ENCODE results near the gene SLC8A1. TPM values are rescaled to one million over a fixed set of nuclear protein-coding genes. Genes with fewer than 3 reads are reported as not detected.

Gene SLC8A1
- total RNA-seq, 2 donors from 2014 or later = 105 to 121 TPM

DNA sequence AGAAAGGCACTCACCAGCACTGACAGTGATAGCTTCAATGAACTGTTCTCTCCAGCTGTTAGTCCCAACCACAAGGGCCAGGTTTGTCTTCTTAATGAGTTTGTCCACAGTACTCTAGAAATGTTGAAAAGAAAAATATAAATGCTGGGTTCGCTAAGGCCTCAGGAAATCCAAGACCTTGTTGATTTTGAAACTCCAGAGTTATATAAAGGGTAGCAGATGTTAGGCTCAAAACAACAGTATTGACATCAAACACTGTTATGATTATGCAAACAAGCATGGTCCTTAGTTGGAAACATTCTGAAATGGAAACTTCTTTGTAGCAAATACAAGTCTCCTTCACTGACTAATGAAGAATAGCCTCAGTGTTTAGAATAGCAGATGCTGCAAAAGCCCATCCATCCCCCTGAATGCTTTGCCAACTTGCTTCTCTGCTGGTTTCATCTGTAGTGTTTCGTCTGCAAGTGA, 291.1 kb downstream of the SLC8A1 start:
- DNase-seq (ENCODE audit: low spot score) = no peak
- intact Hi-C loops (cut with DNase I) = no loop called here

DNA sequence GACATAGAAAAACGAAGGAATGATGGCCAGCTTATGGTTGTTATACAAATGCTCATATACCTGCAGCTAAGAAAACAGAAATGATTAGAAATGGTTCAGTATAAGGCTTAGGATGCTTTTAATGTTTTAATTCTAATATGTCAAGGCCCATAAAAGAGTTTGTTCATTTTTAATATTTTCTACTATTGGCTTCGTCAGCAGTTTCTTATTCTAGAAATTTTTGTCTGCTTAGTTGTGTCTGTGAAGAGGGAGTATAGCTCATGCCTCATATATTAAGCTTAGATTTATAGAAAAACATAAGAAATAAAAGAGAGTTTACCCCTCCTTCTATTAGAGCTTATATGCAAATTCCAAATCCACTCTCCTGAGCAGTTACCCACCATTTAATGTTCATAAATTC, 292.6 kb downstream of the SLC8A1 start:
- intact Hi-C loops (cut with DNase I) = no loop called here
- DNase-seq (ENCODE audit: low spot score) = no peak

DNA sequence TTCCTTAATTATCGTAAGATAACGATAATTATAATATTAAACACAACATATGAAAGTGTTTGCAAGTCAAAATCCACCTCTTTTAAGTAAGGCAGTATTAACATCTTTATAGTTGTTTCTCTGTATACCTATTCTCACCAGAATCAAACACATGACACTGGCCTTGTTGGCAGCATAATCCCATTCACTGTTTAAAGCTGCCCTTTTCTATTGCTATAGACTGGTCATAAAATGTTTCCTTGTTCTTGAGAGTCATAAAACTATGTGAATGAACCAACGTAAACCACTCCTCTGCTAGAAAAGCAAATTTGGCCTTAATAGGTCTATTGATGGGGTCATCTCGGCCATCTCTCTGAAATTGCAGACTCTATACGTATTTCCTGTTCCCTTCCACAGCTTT, 293.1 kb downstream of the SLC8A1 start:
- no peak for DNase-seq (ENCODE audit: low spot score)

DNA sequence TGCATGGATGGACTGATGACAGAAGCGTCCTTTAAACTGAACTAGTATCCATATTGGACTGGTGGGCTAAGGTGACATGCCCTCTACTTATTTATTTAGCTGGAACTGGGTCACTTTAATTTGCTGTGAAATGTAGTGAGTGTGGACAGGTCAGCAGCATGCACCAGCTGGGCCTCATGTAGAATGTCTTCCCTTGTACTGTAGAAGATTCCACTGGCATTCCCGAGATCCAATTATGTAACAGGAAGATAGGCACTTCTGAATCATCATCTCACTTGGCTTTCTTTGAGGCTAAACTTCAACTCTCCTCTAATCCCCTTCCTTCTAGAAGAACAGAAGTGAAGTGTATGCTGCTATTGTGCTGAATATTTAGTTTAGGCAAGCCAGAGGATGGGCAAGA, 296.2 kb downstream of the SLC8A1 start:
- DNase-seq (ENCODE audit: low spot score) = no peak
- intact Hi-C loops (cut with DNase I) = no loop called here

More for the DNA sequence above, 293.1 kb downstream of the SLC8A1 start:
- intact Hi-C loops (cut with DNase I) = no loop called here

DNA sequence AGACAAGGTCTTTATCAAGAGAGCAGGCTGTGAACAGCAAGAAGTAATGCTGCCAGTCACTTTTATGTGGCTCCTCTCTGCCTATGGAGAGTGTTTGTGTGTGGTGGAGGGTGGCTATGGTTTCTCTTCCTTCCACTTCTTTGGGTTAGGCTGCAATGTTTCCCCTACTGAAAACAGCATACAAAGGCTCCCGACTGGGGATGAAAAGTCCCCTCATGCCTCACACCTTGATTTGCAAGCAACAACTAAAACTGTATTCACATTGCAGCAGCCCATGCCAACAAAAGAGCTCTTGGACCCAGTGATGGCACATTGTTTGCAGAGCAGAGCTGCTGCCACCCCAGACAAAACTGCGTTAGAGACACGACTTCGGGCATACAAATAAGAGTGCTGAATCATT, 301.6 kb downstream of the SLC8A1 start:
- intact Hi-C loops (cut with DNase I) = no loop called here
- DNase-seq (ENCODE audit: low spot score) = no peak

DNA sequence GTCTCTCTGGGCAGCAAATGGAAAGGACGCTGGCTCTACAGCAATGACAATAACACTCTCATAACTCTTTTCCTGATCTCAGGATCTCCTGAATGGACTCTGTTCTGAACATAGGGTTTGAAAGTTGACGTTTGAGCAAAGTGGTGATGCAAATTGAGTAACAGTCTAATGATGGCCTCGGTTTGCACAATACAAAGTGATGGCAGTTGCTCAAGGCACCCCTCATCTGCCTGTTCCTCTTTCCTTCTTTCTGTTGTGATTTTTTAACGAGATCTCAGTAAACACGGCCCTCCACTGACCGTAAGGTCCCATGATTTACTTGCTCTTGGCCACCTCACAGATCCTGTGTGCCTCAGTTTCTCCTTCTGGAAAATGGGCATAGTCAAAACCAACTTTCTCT, 303.6 kb downstream of the SLC8A1 start:
- no peak for DNase-seq (ENCODE audit: low spot score)
- intact Hi-C loops (cut with DNase I) = no loop called here

DNA sequence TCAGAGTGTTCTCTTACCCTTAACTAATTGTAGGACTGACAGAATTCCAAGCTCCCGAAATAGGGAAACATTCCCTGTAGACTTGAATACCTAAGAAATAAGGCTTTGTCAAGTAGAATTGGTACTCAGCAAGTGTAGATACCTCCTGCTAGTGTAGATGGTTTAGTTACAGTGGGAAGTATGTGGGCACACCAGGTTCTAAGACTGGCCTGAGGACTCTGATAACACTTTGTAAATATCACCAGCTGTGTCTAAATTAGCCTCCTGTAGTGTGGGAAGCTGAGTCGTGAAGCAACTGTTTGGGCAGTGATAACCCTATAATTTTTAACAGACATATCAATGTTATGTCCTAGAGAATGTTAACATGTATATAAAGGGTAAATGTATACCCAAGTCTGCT, 304.5 kb downstream of the SLC8A1 start:
- DNase-seq (ENCODE audit: low spot score) = no peak

DNA sequence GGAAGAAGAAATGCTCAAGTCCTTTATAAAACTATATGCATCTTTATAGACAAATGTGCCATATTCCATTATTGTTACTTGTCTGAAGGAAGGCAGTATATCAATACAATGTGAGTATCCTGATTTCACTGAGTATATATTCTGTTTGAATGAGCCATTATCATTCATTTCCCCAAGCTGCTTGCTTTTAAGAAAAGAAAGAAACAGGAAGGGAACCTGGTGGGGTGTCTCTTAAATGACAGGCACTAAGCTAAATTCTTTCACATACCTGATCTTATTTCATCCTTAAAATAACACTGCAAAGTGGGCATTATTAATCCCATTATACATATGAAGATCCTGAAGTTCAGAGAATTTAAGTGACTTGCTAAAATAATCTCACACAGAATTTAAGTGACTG, 307.9 kb downstream of the SLC8A1 start:
- DNase-seq (ENCODE audit: low spot score) = no peak
- intact Hi-C loops (cut with DNase I) = no loop called here

More for the DNA sequence above, 304.5 kb downstream of the SLC8A1 start:
- intact Hi-C loops (cut with DNase I) = no loop called here

DNA sequence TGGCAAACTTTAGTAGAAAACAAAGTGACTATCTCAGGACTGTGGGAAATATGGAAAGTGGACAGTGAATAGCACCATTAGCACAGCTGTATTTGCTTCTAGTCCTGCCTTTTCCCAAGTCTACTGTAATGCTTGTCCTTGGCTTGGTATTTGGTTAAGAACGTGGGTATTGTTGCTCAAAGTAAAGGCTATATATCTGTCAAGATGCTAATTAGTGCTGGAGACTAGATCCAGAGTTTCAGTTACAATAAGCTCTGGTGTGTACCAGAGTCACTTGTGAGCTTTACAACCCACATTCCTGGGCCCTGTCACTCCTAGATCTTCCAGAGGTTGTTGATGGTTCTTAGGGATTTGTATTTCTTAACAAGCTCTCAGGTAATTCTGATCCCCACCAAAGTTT, 313.6 kb downstream of the SLC8A1 start:
- intact Hi-C loops (cut with DNase I) = no loop called here
- DNase-seq (ENCODE audit: low spot score) = no peak

DNA sequence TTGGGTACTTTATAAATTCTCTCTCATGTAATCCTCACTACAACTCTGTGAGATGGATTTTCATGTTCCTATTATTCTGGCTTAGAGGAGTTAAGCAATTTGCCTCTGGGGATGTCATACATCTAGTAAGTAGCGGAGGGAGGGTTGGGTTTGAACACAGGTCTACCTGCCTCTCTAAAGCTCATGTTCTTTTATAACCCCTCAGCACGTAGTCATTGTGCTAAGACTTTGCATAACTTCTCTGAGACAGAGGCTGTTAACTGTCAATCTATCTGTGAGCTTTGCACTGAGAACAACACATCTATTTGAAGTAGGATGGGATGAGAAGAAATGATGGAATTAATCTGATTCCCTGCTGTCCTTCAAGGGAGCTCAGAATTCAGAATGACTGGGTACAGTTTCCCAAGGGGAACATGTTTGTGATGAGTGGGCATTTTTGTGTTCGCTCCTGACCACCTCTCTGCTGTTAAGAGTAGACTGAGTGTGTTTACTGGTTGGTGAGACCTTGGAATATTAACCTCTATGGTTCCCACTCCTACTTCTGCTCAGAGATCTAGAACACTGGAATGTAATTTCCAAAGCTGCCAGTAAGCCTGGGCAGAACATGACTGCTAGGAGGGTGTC, 320.7 kb downstream of the SLC8A1 start:
- intact Hi-C loops (cut with DNase I) = no loop called here
- no peak for DNase-seq (ENCODE audit: low spot score)

DNA sequence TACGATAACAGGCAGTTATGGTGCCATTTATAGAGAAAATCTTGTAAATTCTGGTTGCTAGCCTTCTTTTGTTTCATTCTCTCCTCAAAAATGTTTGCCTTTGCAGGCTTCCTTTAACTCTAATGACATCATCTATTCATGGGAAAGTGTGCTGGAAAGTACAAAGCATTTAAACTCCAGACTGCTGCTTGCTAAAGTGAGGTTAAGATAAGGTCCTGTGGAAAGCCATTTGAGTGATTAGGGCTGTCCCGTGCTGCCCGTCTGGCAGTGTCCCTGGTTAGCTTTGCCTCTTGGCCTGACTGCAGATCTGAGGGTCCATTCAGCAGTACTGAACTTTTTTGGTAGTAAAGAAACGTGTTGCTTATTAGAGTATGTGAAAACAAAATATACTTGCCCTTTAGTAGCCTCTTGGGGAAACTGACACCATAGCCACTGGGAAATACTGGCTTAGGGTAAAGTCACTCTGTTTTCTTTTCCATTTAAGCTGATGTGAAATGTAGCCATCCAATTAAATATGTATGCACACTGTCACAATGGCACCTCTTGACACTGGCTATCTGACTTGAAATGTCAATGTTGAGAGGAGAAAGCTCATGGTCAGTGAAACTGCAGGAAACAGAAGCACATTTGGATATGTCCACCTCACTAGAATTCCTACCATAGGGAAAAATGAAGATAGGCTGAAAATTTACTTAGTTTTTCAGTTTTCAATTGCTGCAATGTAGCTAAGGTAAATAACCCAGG, 321.5 kb downstream of the SLC8A1 start:
- DNase-seq (ENCODE audit: low spot score) = no peak
- intact Hi-C loops (cut with DNase I) = no loop called here

DNA sequence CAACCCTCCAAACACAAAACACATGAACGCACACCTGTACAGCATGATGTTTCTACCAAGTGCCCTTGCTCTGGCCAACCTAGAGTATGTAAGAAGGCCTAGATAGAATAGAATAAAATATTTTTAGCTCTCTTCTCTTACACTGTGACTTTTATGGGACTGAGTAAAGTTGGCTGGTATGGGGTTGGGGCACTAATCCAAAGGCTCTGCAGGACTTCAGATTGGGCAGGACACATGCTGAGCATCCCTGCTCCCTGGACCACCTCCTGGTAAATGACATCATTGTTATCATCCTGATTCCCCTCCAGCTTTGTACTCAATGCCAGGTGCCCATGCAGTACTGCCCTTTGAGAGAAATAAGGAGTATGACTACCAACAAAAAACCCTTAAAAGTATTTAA, 322.2 kb downstream of the SLC8A1 start:
- no peak for DNase-seq (ENCODE audit: low spot score)
- intact Hi-C loops (cut with DNase I) = no loop called here

DNA sequence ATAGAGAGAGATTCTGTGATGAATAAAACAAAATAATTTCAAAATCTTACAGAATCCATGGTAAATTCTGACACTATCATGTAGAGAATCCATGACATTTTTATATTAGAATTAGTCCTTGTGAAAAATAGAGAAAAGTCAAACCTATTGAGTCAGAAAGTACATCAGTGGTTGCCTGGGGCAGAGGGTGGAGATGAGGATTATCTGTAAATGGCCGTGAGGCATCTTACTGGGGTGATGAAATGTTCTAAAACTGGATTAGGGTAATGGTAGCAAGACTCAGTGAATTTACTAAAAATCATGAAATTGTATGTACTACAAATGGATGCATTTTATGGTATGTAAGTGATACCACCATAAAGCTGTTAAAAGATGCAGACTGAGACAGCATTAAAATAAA, 323.1 kb downstream of the SLC8A1 start:
- intact Hi-C loops (cut with DNase I) = no loop called here
- DNase-seq (ENCODE audit: low spot score) = no peak

DNA sequence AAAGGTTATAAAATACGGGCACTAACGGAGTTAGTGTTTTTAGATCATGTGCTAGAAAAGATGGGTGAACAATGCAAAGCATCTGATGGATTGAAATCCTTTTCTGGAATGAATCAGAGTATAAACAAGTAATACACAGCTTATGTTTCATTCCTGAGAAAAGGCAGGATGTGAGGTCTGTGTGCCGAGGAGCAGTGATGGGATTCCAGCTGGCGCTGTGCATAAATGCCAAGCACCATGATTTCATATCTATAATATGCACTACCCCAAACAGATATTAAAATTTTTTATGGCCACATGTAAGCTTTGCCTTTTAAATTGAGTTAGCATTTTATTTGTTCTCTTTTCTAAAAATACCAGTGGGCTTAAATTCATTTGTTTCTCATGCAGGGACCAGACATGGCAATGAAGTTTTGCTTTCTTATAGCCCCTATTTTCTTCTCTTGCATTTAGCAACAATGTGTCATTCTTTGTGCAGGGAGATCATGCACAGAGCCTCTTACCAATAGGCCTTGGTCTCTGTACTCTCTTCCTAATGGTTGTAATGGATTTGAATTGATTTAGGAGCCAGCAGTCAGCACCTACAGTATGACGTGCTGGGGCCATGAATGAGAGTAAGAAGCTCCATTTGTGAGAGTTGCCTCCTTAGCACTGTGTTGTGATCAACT, 323.9 kb downstream of the SLC8A1 start:
- intact Hi-C loops (cut with DNase I) = no loop called here
- DNase-seq (ENCODE audit: low spot score) = no peak

DNA sequence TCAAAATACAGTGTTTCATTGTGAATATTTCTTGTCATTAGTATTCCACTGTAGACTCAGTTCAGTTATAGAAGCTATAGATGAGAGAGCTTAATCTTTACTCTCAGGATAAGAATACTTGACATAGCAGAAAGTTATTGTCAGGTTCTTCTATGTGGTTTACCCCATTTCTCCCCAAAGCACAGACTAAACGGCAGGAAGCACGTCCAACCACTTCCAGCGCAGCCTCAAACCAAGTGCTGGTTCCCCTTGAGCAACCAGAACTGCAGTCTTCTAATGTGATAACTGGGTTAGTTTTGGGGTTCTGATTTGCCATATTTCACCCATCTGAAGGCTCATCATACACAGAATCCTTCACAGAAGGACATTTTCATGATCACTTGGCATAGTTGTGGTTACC, 324.7 kb downstream of the SLC8A1 start:
- DNase-seq (ENCODE audit: low spot score) = no peak
- intact Hi-C loops (cut with DNase I) = no loop called here

DNA sequence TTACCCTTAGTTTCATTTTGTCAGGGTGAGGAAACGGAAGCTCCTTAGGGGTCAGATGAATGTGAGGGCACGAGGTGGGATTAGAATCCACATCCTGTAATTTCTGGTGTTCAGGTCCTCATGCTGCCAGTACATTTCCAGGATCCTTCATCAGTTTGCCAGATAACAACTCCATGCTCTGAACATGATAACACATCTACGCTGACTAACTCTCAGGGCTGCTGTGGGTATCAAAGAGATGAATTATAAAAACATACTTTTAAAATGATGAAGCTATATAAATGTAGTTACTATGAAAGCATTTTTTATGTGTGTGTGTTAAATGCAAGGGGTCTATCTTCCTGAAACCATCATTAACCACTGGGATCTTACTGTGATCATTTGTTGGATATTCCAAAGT, 325.9 kb downstream of the SLC8A1 start:
- intact Hi-C loops (cut with DNase I) = no loop called here
- no peak for DNase-seq (ENCODE audit: low spot score)

DNA sequence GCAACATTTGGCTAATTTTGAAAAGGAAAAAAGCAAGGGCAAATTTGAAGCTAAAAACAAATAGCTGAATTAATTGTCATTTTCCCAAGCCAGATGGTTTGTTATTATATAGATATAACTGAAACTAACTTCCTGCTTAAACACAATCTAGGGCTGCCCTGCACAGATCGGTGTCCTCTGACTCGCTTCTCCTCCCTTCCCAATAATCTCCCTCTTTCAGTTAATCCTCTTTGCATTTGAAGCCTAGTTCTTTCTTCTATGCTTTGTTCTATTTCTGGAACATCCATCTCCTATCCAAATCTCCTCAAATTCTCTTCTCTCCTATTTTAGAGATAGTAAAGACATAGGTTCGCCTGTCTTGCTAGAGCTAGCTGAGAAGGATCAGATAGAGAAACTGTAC, 328.1 kb downstream of the SLC8A1 start:
- intact Hi-C loops (cut with DNase I) = no loop called here
- no peak for DNase-seq (ENCODE audit: low spot score)

DNA sequence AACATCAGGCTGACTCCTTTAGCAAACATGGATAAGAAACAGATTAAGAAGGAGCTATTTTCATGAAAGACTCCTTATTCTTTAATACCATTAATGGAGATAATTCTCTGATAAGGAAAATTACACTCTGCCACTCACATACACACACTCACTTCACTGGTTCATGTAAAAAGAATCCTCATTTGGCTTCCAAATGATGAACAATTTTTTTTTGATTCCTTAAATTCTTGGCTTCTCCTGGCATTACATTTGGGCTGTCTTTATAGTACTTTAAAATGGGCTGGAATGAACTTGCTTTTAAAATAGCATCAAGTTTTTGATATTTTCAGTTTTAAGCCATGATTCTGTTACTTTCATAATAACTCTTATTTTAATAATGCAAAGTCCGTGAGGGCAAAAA, 328.6 kb downstream of the SLC8A1 start:
- intact Hi-C loops (cut with DNase I) = no loop called here
- DNase-seq (ENCODE audit: low spot score) = no peak

DNA sequence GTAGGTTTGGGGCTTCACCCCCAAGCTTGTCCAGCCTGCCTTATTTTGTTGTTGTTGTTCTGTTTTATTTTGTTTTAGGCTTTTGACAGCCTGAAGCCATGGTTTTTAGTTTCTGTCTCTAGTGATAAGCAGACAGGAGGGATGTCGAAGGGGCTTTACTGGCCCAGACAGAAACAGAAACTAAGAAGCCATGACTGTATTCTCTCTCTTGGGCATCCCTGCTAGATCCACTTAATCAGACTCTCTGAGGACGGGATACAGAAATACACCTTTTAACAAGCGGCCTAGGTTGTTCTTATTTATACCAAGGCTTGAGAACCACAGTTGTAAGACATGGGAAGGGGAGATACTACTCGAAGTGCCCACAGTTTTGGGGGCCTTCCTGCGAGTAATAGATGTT, 330.9 kb downstream of the SLC8A1 start:
- DNase-seq (ENCODE audit: low spot score) = no peak
- intact Hi-C loops (cut with DNase I) = no loop called here

DNA sequence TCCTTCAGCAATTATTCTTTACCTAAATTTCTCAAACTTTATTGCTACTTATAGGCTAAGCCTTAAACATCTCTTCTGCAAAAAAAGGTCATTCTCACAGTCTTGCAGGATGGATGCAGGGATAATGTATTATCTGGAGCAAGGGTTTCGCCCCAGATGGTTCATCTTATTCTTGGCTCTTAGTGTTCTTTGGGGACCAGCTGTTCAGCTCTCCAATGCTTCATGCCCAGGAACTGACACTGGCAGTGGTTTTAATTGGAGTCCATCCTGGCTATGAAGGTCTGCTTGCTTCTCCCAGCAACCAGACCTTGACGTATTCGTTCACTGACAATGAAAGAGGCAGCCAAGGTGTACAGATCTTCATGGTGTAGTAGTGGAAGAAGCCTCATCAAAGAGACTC, 331.9 kb downstream of the SLC8A1 start:
- intact Hi-C loops (cut with DNase I) = no loop called here
- no peak for DNase-seq (ENCODE audit: low spot score)

DNA sequence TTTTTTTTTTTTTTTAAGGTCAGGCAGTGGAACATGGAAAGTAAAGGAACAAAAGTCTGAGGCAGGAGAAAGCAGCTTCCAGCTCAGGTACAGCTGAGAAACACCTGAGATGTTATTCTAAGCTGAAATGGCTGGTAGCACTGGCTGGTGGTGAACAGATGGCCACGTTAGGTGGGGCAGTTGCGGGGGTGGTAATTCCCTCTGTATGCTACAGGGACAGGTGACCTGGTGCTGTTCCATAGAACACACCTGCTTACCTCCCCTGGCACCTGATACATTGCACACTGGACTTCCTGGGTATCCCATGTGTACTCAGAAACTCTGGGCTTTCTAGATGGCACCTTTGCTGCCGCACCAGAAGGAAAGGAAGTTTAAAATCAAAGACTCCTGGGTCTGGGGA, 333.3 kb downstream of the SLC8A1 start:
- DNase-seq (ENCODE audit: low spot score) = no peak
- intact Hi-C loops (cut with DNase I) = loop anchor here in 1 of 2 donors (5.0 kb wide), 1 partner anchor 164 kb away; no protein-coding TSS in a partner anchor

All from posterior vena cava (tissue), 2 donors.